A673 (cell line): ENCODE measurements around the gene FAM50A. TPM values are rescaled to one million over a fixed set of nuclear protein-coding genes. Genes with fewer than 3 reads are reported as not detected.

Experiments used
- BruUV-seq: library from RNA; stranded (reverse); fragments of 400-500 nt; replicated peaks from 2 replicates; lab custom pipeline; 2021; lab: Mats Ljungman, UMichigan
- CTCF ChIA-PET: fragments of 300-600 bp; sonication (Branson Sonifier 250); formaldehyde crosslinking; loops from one replicate; lab custom pipeline; 2022; ENCODE audit warnings: antibody characterized with exemption; lab: Charles Lee
- POLR2A ChIA-PET: fragments of 300-600 bp; sonication (Branson Sonifier 250); formaldehyde crosslinking; loops from one replicate; lab custom pipeline; 2022; ENCODE audit warnings: antibody characterized with exemption; ENCODE audit not compliant: low non-redundant PET; lab: Charles Lee
- DNase-seq: peaks from one replicate; pipeline ENCODE4 v3.0.0-alpha.2; 2015; ENCODE audit warnings: low spot score
- H3K27ac ChIP-seq: fragments of 200-600 bp; sonication (generic); 2 replicates; pipeline ENCODE4 v1.5.1; 2016; ENCODE audit warnings: mixed run types, low read depth, mild to moderate bottlenecking, mixed read lengths, antibody characterized with exemption, low read length; ENCODE audit not compliant: poor library complexity, severe bottlenecking
- H3K27me3 ChIP-seq: fragments of 200-600 bp; sonication (generic); replicated peaks from 2 replicates; pipeline ENCODE4 v1.6.1; 2017; ENCODE audit warnings: mixed run types, low read depth, mild to moderate bottlenecking, mixed read lengths, antibody characterized with exemption, low read length; ENCODE audit not compliant: insufficient read depth, poor library complexity
- H3K36me3 ChIP-seq: fragments of 200-600 bp; sonication (generic); 2 replicates; pipeline ENCODE4 v1.6.1; 2016; ENCODE audit warnings: mixed run types, mild to moderate bottlenecking, mixed read lengths, antibody characterized with exemption, low read length; ENCODE audit not compliant: insufficient read depth, poor library complexity, severe bottlenecking
- H3K4me1 ChIP-seq: fragments of 200-600 bp; sonication (generic); 2 replicates; pipeline ENCODE4 v1.6.1; 2017; ENCODE audit warnings: mixed run types, mild to moderate bottlenecking, mixed read lengths, antibody characterized with exemption, low read length; ENCODE audit not compliant: insufficient read depth, poor library complexity, severe bottlenecking
- H3K4me3 ChIP-seq: fragments of 200-600 bp; sonication (generic); 2 replicates; pipeline ENCODE4 v1.5.1; 2016; ENCODE audit warnings: low read depth, mixed run types, mild to moderate bottlenecking, mixed read lengths, low read length; ENCODE audit not compliant: poor library complexity, severe bottlenecking
- H3K9me3 ChIP-seq: fragments of 200-600 bp; sonication (generic); 2 replicates; pipeline ENCODE4 v1.6.1; 2016; ENCODE audit warnings: mixed run types, low read depth, mild to moderate bottlenecking, mixed read lengths, antibody characterized with exemption, low read length; ENCODE audit not compliant: poor library complexity, severe bottlenecking
- EZH2 ChIP-seq: fragments of 200-600 bp; sonication (generic); IDR thresholded peaks from 2 replicates; pipeline ENCODE4 v1.6.1; 2017; ENCODE audit warnings: borderline replicate concordance, low read depth, mild to moderate bottlenecking, mixed read lengths, antibody characterized with exemption, low read length; ENCODE audit not compliant: poor library complexity, severe bottlenecking
- intact Hi-C: fragments of 100-400 bp; cut with micrococcal nuclease; formaldehyde crosslinking; loops from one replicate; pipeline ENCODE4 v1.10.0; 2022; ENCODE audit not compliant: unreplicated experiment
- total RNA-seq: library from RNA; stranded (reverse); gene quantifications from 2 replicates; pipeline ENCODE4 v1.2.3, GENCODE V29; 2021
- TF ChIP-seq, protein P1 (sequence below): fragments of 300-800, 200-600 bp; sonication (generic); conservative IDR thresholded peaks from 2 replicates; pipeline ENCODE4 v1.5.1; 2017; ENCODE audit warnings: low read depth, mild to moderate bottlenecking, antibody characterized with exemption, low read length, moderate library complexity, mixed read lengths

The FAM50A gene
- total RNA-seq, 1 experiment from 2014 or later = 83.7 TPM

DNA sequence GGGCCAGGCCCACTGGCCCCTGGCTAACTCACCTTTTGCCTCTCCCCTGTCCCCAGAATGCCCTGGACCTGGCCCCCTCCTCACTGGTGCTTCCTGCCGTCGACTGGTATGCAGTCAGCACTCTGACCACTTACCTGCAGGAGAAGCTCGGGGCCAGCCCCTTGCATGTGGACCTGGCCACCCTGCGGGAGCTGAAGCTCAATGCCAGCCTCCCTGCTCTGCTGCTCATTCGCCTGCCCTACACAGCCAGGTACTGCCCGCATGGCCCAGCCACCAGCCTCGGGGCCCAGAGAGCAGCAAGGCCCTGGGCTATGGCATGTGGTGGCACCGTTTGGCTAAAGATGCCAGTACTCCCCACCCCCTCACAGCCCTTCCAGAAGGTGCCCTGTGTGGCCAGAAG is 11.7 kb upstream of the FAM50A start:
- H3K4me1 ChIP-seq = peaks cover 5% of the 10 kb centered on the region
- no TSS peak for BruUV-seq
- CTCF ChIA-PET = no interaction called here

DNA sequence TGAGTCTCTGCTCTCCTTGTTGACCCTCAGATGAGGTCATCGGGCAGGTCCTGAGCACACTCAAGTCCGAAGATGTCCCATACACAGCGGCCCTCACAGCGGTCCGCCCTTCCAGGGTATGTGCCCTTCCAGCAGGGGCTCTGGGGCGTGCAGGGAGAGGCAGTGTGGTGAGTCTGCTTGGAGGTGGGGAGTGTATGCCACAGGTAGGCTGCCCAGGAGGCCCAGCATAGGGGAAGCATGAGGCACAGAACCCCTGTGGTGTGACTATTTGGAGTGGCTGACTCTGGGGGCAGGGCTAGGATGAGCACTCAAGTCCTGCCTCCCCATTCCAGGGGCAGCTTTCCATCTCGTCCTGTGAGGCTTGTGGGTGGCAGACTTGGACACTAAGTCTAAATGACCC is 10.3 kb upstream of the FAM50A start:
- H3K36me3 ChIP-seq = peaks cover 8% of the 10 kb centered on the region
- H3K9me3 ChIP-seq = no peaks in the 10 kb centered on the region
- no peak overlapping the region for H3K27ac ChIP-seq
- POLR2A ChIA-PET = no interaction called here
- H3K4me3 ChIP-seq = no peak overlapping the region
- BruUV-seq = no TSS peak
- TF ChIP-seq, protein P1, sequence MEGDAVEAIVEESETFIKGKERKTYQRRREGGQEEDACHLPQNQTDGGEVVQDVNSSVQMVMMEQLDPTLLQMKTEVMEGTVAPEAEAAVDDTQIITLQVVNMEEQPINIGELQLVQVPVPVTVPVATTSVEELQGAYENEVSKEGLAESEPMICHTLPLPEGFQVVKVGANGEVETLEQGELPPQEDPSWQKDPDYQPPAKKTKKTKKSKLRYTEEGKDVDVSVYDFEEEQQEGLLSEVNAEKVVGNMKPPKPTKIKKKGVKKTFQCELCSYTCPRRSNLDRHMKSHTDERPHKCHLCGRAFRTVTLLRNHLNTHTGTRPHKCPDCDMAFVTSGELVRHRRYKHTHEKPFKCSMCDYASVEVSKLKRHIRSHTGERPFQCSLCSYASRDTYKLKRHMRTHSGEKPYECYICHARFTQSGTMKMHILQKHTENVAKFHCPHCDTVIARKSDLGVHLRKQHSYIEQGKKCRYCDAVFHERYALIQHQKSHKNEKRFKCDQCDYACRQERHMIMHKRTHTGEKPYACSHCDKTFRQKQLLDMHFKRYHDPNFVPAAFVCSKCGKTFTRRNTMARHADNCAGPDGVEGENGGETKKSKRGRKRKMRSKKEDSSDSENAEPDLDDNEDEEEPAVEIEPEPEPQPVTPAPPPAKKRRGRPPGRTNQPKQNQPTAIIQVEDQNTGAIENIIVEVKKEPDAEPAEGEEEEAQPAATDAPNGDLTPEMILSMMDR = no peak
- no peak for TF ChIP-seq EZH2
- H3K4me1 ChIP-seq = peaks cover 14% of the 10 kb centered on the region
- DNase-seq = no peak
- no peaks in the 10 kb centered on the region for H3K27me3 ChIP-seq
- intact Hi-C loops = no loop called here
- CTCF ChIA-PET = no interaction called here

More for the DNA sequence above, 11.7 kb upstream of the FAM50A start:
- no peaks in the 10 kb centered on the region for H3K9me3 ChIP-seq
- POLR2A ChIA-PET = no interaction called here
- H3K36me3 ChIP-seq = peaks cover 8% of the 10 kb centered on the region
- DNase-seq = no peak
- no peak overlapping the region for H3K4me3 ChIP-seq
- TF ChIP-seq EZH2 = no peak
- TF ChIP-seq, protein P1 = no peak
- H3K27me3 ChIP-seq = no peaks in the 10 kb centered on the region
- no peak overlapping the region for H3K27ac ChIP-seq
- intact Hi-C loops = no loop called here

DNA sequence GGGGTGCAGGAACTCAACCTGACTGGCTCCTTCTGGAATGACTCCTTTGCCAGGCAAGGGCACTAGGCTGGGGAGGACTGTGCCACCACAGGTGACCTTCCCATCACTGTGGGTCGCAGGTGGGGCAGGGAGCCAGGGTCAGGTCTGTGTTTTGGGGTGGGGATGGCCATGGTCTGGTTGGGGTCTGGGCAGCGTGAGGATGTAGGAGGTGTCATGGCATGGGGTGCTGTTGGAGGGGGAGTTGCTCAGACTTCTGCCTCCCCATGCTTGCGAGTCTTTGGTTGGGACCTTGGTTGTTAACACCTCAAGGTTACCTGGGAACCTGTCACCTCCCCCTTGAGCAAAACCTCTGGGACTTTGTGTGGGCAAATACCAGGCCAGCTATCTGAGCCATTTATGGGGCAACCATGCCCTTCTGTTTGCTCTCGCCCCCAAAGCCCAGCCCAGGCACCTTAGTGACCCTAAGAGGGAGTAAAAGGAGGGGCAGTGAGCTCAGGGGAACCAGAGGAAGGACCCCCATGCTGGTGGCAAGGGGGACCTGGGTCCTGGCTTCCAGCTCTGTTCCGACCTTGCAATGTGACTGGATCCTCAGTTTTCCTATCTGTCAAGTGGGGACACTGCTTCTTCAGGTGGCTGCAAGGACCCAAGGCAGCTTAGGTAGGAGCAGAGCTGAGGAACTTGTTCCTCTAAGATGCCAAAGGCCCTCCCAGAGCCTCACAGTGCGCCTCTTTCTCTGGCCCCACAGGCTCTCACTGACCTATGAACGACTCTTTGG is 9.4 kb upstream of the FAM50A start:
- Histone ChIP-seq H3K36me3 (peaks cover 12% of the 10 kb centered on the region), H3K4me1 (peaks cover 13% of the 10 kb centered on the region), H3K27ac (no peak overlapping the region), H3K27me3 (no peaks in the 10 kb centered on the region), H3K9me3 (no peaks in the 10 kb centered on the region), H3K4me3 (no peak overlapping the region)
- BruUV-seq = no TSS peak
- DNase-seq = no peak
- intact Hi-C loops = no loop called here
- ChIA-PET POLR2A (no interaction called here), CTCF (no interaction called here)
- TF ChIP-seq EZH2 = no peak
- TF ChIP-seq, protein P1 = no peak
